ENCODE data around the gene CCDC39. TPM values are rescaled to one million over a fixed set of nuclear protein-coding genes. Genes with fewer than 3 reads are reported as not detected.

The CCDC39 gene
- total and polyA plus RNA-seq, 4 donors, result 0.59 to 6.7 (median 3.5) TPM

DNA sequence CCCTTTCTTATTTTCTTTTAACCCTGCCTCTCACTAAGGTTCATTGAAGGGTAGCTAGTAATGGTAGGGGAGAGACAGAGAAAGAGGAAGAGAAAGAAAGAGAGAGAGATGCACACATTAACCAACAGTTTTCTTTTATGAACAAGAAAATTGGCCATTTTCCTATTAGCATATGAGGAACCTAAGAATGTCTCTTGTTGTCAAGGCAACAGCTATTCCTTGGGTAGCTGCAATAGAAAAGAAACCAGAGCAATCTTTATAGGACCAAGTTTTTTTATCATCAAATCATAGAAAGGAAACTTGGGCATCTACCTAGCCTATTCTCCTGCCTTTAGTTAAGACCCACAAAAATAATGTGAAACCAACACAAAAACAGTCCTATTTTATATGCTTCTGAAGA is 15.0 kb upstream of the CCDC39 start:
- Histone ChIP-seq H3K4me3 (no peak overlapping the region), H3K27ac (ENCODE audit: low read depth in 1 of 2, low read length in 1 of 2) (no peak overlapping the region), H3K36me3 (ENCODE audit: control insufficient read depth in 4 of 4, insufficient read depth in 4 of 4, low read length in 4 of 4) (no peaks in the 10 kb centered on the region), H3K4me1 (ENCODE audit: control insufficient read depth in 5 of 5, insufficient read depth in 5 of 5, low read length in 5 of 5) (no peaks in the 10 kb centered on the region), H3K9me3 (ENCODE audit: control insufficient read depth in 4 of 4, insufficient read depth in 3 of 4, low read length in 3 of 4) (no peaks in the 10 kb centered on the region), H3K27me3 (ENCODE audit: control insufficient read depth in 3 of 3, insufficient read depth in 3 of 3, low read length in 2 of 3) (no peaks in the 10 kb centered on the region), H3K9ac (ENCODE audit: insufficient read depth in 1 of 2, low read length in 2 of 2) (no peak overlapping the region)
- TF ChIP-seq, protein P1, sequence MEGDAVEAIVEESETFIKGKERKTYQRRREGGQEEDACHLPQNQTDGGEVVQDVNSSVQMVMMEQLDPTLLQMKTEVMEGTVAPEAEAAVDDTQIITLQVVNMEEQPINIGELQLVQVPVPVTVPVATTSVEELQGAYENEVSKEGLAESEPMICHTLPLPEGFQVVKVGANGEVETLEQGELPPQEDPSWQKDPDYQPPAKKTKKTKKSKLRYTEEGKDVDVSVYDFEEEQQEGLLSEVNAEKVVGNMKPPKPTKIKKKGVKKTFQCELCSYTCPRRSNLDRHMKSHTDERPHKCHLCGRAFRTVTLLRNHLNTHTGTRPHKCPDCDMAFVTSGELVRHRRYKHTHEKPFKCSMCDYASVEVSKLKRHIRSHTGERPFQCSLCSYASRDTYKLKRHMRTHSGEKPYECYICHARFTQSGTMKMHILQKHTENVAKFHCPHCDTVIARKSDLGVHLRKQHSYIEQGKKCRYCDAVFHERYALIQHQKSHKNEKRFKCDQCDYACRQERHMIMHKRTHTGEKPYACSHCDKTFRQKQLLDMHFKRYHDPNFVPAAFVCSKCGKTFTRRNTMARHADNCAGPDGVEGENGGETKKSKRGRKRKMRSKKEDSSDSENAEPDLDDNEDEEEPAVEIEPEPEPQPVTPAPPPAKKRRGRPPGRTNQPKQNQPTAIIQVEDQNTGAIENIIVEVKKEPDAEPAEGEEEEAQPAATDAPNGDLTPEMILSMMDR (IDR thresholded peaks at IDR 0.05; ENCODE audit: control extremely low read depth, extremely low read depth), result no peak
- DNase-seq (no peak), ATAC-seq (ENCODE audit: insufficient read depth, low FRiP score) (no peak)

GRCh38 chr3:180693656-180694055 is 14.4 kb upstream of the CCDC39 start:
- Histone ChIP-seq H3K27ac (ENCODE audit: low read depth in 1 of 2, low read length in 1 of 2) (no peak overlapping the region), H3K36me3 (ENCODE audit: control insufficient read depth in 4 of 4, insufficient read depth in 4 of 4, low read length in 4 of 4) (no peaks in the 10 kb centered on the region), H3K27me3 (ENCODE audit: control insufficient read depth in 3 of 3, insufficient read depth in 3 of 3, low read length in 2 of 3) (no peaks in the 10 kb centered on the region), H3K4me1 (ENCODE audit: control insufficient read depth in 5 of 5, insufficient read depth in 5 of 5, low read length in 5 of 5) (no peaks in the 10 kb centered on the region), H3K9ac (ENCODE audit: insufficient read depth in 1 of 2, low read length in 2 of 2) (no peak overlapping the region), H3K4me3 (no peak overlapping the region), H3K9me3 (ENCODE audit: control insufficient read depth in 4 of 4, insufficient read depth in 3 of 4, low read length in 3 of 4) (no peaks in the 10 kb centered on the region)
- WGBS, 2 donors, result 97% methylated on average over 1 of the region's 1 CpG
- TF ChIP-seq, protein P1 (IDR thresholded peaks at IDR 0.05; ENCODE audit: control extremely low read depth, extremely low read depth), result no peak
- DNase-seq, result no peak
- ATAC-seq (ENCODE audit: insufficient read depth, low FRiP score), result no peak

DNA sequence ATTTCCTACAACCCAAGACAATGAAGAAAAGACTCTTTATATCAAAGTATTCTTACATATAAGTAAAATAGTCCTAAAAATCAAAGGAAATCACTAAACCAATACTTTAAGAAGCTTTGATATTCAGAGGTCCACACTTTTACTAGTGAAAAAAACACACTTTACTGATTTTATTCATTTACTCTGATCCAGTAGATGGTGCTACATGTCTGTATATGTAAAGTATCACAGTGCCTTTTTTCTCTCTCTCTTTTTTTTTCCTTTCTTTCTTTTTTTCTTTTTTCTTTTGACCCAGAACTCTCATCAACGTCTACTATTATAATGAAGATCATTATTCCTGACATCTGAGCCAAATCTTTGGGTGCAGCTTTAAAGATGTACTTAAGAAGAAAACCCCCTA is 10.8 kb upstream of the CCDC39 start:
- Histone ChIP-seq H3K4me1 (ENCODE audit: control insufficient read depth in 5 of 5, insufficient read depth in 5 of 5, low read length in 5 of 5) (no peaks in the 10 kb centered on the region), H3K27ac (ENCODE audit: low read depth in 1 of 2, low read length in 1 of 2) (no peak overlapping the region), H3K36me3 (ENCODE audit: control insufficient read depth in 4 of 4, insufficient read depth in 4 of 4, low read length in 4 of 4) (no peaks in the 10 kb centered on the region), H3K4me3 (no peak overlapping the region), H3K9ac (ENCODE audit: insufficient read depth in 1 of 2, low read length in 2 of 2) (no peak overlapping the region), H3K9me3 (ENCODE audit: control insufficient read depth in 4 of 4, insufficient read depth in 3 of 4, low read length in 3 of 4) (no peaks in the 10 kb centered on the region), H3K27me3 (ENCODE audit: control insufficient read depth in 3 of 3, insufficient read depth in 3 of 3, low read length in 2 of 3) (no peaks in the 10 kb centered on the region)
- TF ChIP-seq, protein P1 (IDR thresholded peaks at IDR 0.05; ENCODE audit: control extremely low read depth, extremely low read depth), result no peak
- WGBS, 2 donors, result 9 to 33% methylated on average over 1 of the region's 1 CpG
- DNase-seq (no peak), ATAC-seq (ENCODE audit: insufficient read depth, low FRiP score) (no peak)

DNA sequence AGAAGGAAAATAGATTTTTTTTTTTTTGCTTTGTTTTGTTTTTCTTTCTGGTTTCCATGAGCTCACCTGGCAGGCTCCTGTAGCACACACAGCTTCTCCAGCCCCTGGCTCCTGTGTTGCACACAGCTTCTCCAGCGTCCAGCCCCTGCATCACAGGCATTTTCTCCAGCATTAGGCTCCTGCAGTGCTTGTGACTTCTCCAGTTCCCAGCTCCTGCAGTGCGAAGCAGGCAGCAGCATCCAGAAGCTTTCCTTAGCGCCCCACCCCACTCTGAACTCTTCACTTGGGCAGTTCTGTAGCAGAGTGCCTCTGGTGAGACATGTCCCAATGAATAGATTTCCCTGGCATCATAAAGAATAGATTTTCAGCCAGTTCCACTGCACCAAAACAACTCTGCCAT is 5.5 kb upstream of the CCDC39 start:
- Histone ChIP-seq H3K9me3 (ENCODE audit: control insufficient read depth in 4 of 4, insufficient read depth in 3 of 4, low read length in 3 of 4) (no peaks in the 10 kb centered on the region), H3K27me3 (ENCODE audit: control insufficient read depth in 3 of 3, insufficient read depth in 3 of 3, low read length in 2 of 3) (peaks cover 0 to 11% (median 11%) of the 10 kb centered on the region in 3 donors), H3K36me3 (ENCODE audit: control insufficient read depth in 4 of 4, insufficient read depth in 4 of 4, low read length in 4 of 4) (no peaks in the 10 kb centered on the region), H3K9ac (ENCODE audit: insufficient read depth in 1 of 2, low read length in 2 of 2) (no peak overlapping the region), H3K4me3 (no peak overlapping the region), H3K27ac (ENCODE audit: low read depth in 1 of 2, low read length in 1 of 2) (no peak overlapping the region), H3K4me1 (ENCODE audit: control insufficient read depth in 5 of 5, insufficient read depth in 5 of 5, low read length in 5 of 5) (peaks cover 0 to 8% (median 0%) of the 10 kb centered on the region in 5 donors)
- no peak for ATAC-seq (ENCODE audit: insufficient read depth, low FRiP score)
- TF ChIP-seq, protein P1 (IDR thresholded peaks at IDR 0.05; ENCODE audit: control extremely low read depth, extremely low read depth), result no peak
- no peak for DNase-seq
- 31 to 33% methylated on average over 3 of the region's 3 CpGs for WGBS, 2 donors
